Right lobe of liver (tissue), 6 donors: ENCODE measurements around the gene MRPL45. TPM values are rescaled to one million over a fixed set of nuclear protein-coding genes. Genes with fewer than 3 reads are reported as not detected.

ENCODE experiments used
- ATAC-seq, 4 donors: fragments of 200-7000 bp; cut with Tn5 transposase; one replicate each; pipeline ENCODE4 v1.9.1; 2020; ENCODE audit warnings: mild to moderate bottlenecking in 4 of 4, moderate library complexity in 4 of 4
- DNase-seq, 3 donors: peaks; one replicate each; pipeline ENCODE4 v3.0.0-alpha.2; 2020
- H3K27ac ChIP-seq, 3 donors: fragments of 200-600 bp; one replicate each; pipeline ENCODE4 v1.8.0; 2022
- H3K27me3 ChIP-seq, 2 donors: fragments of 200-600 bp; one replicate each; pipeline ENCODE4 v1.8.0; 2022
- H3K36me3 ChIP-seq, 4 donors: fragments of 200-600 bp; sonication (generic) in 1 of 4; one replicate each; pipeline versions ENCODE4 v1.5.1 to v1.8.0; 2017 to 2022; ENCODE audit warnings: control low read depth in 1 of 4
- H3K4me1 ChIP-seq, 4 donors: fragments of 200-600 bp; sonication (generic) in 1 of 4; one replicate each; pipeline versions ENCODE4 v1.5.1 to v1.8.0; 2017 to 2022; ENCODE audit warnings: control low read depth in 1 of 4
- H3K4me3 ChIP-seq, 3 donors: fragments of 200-600 bp; one replicate each; pipeline ENCODE4 v1.8.0; 2022
- H3K9me3 ChIP-seq, 4 donors: fragments of 200-600 bp; sonication (generic) in 1 of 4; one replicate each; pipeline versions ENCODE4 v1.5.1 to v1.8.0; 2017 to 2022; ENCODE audit warnings: control low read depth in 1 of 4
- CTCF ChIP-seq, 4 donors: fragments of 200-600 bp in 3 of 4; fragments of 450-650 bp in 1 of 4; IDR thresholded peaks; one replicate each; pipeline versions ENCODE4 v1.5.1 to v1.8.0; 2016 to 2022; ENCODE audit warnings: antibody characterized with exemption in 4 of 4, mild to moderate bottlenecking in 2 of 4
- POLR2A ChIP-seq: fragments of 450-650 bp; IDR thresholded peaks from one replicate; pipeline ENCODE4 v1.6.1; 2017; ENCODE audit warnings: antibody characterized with exemption, mild to moderate bottlenecking
- WGBS: methylation state at CpG from one replicate; pipeline ENCODE4 v1.1.6; 2018; ENCODE audit warnings: low coverage, low lambda C conversion rate; ENCODE audit not compliant: insufficient coverage; ENCODE audit errors: missing lambda C conversion rate; 5-methylcytosine and 5-hydroxymethylcytosine counted together
- intact Hi-C, 2 donors: fragments of 100-400 bp; cut with DNase I; formaldehyde crosslinking; loops; one replicate each; pipeline versions ENCODE4 v1.11.2 to v1.14.1; 2022
- total RNA-seq, 6 experiments: library from RNA; depleted of rRNA in 2 of 6; stranded (reverse); fragments of >200 nt in 2 of 6; fragmentation: NEBNext Ultra II Directional in 3 of 6; extraction: Animal tissue kit (Norgen Biotek cat#: 25700) in 3 of 6; gene quantifications; one replicate each; pipeline versions ENCODE4 v1.1.0 to v1.2.4, GENCODE V29; 2016 to 2023
- donor health status: DM: no; HTN: yes; CAD: no.
- donor health status: DM: no; HTN: no; CAD: no.
- donor health status: DM: no; HTN: no; CAD: no.
- donor health status: DM: no; HTN: yes; CAD: no.
- donor health status: DM: no; HTN: yes; CAD: no.

Gene MRPL45
- total RNA-seq, 6 experiments from 2014 or later, result 18.1 to 25.8 (median 20.1) TPM

GRCh38 chr17:38363016-38363415, 66.0 kb downstream of the MRPL45 start:
- Histone ChIP-seq H3K4me1 (peaks cover 0 to 13% (median 2%) of the 10 kb centered on the region in 4 donors), H3K9me3 (no peaks in the 10 kb centered on the region), H3K4me3 (no peak overlapping the region), H3K36me3 (peaks cover 0 to 20% (median 3%) of the 10 kb centered on the region in 4 donors), H3K27ac (no peak overlapping the region), H3K27me3 (no peaks in the 10 kb centered on the region)
- no peak for ATAC-seq
- intact Hi-C loops, result no loop called here
- TF ChIP-seq CTCF (IDR thresholded peaks at IDR 0.05) (no peak), POLR2A (no peak)
- no peak for DNase-seq
- WGBS, result no CpG with 5 or more reads among the region's 5 CpGs

DNA sequence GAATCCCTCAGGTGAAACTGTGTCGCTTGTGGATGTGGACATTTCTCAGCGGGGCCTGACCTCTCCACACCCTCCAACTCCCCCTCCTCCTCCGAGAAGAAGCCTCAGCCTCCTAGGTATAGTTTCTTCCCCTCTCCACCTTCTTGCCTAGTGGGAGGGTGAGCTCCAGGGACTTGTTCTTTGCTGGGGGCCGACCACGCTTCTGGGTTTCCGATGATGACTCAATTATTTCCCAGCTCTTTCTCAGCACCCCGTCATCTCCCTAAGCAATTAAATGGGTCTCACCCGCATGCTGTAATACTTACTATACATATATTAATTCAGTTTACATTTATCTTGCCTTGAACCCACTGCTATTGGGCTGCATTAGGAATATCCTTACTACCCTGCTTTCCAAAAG, 67.8 kb downstream of the MRPL45 start:
- no peaks in the 10 kb centered on the region for H3K27me3 ChIP-seq
- H3K36me3 ChIP-seq, result peaks cover 0 to 33% (median 9%) of the 10 kb centered on the region in 4 donors
- TF ChIP-seq POLR2A, result no peak
- no peak for TF ChIP-seq CTCF (IDR thresholded peaks at IDR 0.05)
- WGBS, result 92% methylated on average over 5 of the region's 8 CpGs
- H3K9me3 ChIP-seq, result no peaks in the 10 kb centered on the region
- intact Hi-C loops, result no loop called here
- H3K4me1 ChIP-seq, result no peaks in the 10 kb centered on the region
- ATAC-seq (no peak), DNase-seq (peak in 1 of 3 donors; percentile 4)
- no peak overlapping the region for H3K27ac ChIP-seq
- no peak overlapping the region for H3K4me3 ChIP-seq

DNA sequence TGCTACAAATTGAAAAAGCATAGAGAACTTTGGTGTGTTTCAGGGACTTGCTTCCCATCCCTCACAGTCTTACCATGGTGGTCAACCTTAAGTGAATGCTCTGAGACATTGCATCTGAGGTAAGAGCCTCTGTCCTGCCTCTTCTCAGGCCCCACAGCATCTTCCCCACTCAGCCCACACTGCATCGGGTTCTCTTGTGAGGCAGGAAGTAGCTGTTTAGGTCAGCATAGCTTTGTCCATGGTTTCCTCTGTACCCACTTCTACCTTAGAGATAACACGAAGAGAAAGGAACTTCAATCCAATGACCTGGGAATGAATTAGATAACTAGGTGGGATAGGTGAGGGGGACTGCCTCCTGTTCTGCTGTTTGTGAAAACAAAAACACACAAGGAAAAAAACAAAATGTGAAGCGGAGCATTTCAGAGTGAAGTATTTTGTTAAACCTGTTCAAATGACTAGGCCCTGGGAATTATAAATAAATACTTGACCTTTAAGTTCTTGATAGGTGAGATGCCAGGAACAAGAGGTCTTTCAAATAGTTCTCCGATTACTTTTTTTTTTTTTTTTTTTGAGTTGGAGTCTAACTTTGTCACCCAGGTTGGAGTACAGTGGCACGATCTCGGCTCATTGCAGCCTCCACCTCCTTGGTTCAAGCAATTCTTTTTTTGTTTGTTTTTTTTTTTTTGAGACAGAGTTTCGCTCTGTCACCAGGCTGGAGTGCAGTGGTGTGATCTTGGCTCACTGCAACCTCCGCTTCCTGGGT, 72.3 kb downstream of the MRPL45 start:
- Histone ChIP-seq H3K36me3 (peaks cover 0 to 43% (median 12%) of the 10 kb centered on the region in 4 donors), H3K4me1 (no peaks in the 10 kb centered on the region), H3K9me3 (no peaks in the 10 kb centered on the region), H3K27me3 (no peaks in the 10 kb centered on the region), H3K4me3 (no peak overlapping the region), H3K27ac (no peak overlapping the region)
- TF ChIP-seq POLR2A, result no peak
- no peak for TF ChIP-seq CTCF (IDR thresholded peaks at IDR 0.05)
- ATAC-seq (no peak), DNase-seq (no peak)
- WGBS, result 76% methylated on average over 4 of the region's 8 CpGs
- intact Hi-C loops, result no loop called here

Other genes starting within 250 kb of the MRPL45 start
- not detected for gene TBC1D3C, start 228.5 kb upstream of the MRPL45 start, total RNA-seq
- not detected for gene TBC1D3E, start 169.2 kb upstream of the MRPL45 start, total RNA-seq
- not detected for gene TBC1D3, start 104.6 kb upstream of the MRPL45 start, total RNA-seq
- gene GPR179, start 46.8 kb downstream of the MRPL45 start, total RNA-seq, result under 1 TPM in 2 of 6 experiments, not detected in 4; 0.07 to 0.22 TPM
- 1 to 10 TPM; 2.2 to 6.0 (median 4.3) TPM for gene SOCS7, start 54.7 kb downstream of the MRPL45 start, total RNA-seq
- gene ARHGAP23, start 131.3 kb downstream of the MRPL45 start, total RNA-seq, result 1 to 10 TPM; 1.4 to 9.5 (median 3.8) TPM